GM12875 (cell line): ENCODE measurements around the gene PTK6.

Source experiments
- H3K4me3 ChIP-seq: one replicate; pipeline ENCODE4 v1.5.1; 2011; ENCODE audit warnings: low read depth, low read length, control low read depth
- CTCF ChIP-seq: IDR thresholded peaks from 2 replicates; pipeline ENCODE4 v1.5.1; 2011; ENCODE audit warnings: low read depth, mild to moderate bottlenecking, control low read depth, inconsistent platforms, low read length, moderate library complexity, borderline replicate concordance; ENCODE audit not compliant: insufficient read depth

PTK6 gene

DNA sequence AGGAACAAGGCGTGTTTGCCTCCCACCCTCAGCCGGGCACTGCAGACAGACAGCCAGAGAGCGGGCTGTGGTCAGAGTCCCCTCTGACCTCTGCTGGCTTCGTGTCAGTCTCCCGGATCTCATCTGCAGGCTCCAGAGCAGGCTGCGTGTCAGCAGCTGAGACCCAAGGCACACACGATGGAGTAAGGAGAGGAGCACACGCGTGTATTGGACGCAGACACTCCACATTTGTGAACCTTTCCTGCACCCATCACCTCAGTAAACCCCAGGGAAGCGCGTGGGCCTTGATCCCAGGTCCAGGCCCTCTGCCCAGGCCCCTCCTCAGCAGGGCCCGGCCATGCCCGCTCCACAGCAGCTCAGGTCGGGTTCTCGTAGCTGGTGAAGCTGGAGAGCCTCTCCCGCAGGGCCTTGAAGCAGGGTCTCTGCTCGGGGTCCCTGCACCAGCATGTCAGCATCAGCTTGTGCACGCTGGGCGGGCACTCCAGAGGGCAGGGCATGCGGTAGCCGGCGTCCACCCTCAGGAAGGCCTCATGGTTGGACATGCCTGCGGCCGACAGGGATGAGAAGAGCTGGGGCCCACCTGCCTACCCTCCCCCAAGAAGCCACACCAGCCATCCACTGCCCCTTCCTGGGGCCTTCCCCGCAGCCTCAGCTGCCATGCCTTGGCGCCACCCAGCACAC lies 7.9 kb downstream of the PTK6 start:
- no peak overlapping the region for H3K4me3 ChIP-seq
- TF ChIP-seq CTCF = no peak

DNA sequence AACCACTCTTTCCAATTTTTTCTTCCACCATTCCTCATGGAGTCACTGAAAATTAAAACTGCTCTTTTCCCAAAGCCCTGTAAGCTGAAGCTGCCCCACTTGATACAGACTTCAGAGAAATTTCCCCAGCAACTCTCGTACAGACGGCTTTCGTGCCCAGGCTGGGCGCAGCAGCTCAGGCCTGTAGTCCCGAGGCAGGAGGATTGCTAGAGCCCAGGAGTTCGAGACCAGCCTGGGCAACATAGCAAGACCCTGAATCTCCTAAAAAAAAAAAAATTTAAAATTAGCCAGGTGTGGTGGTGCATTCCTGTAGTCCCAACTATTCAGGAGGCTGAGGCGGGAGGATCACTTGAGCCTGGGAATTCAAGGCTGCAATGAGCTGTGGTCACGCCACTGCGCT lies 10.0 kb downstream of the PTK6 start:
- no peak for TF ChIP-seq CTCF
- H3K4me3 ChIP-seq = no peak overlapping the region

DNA sequence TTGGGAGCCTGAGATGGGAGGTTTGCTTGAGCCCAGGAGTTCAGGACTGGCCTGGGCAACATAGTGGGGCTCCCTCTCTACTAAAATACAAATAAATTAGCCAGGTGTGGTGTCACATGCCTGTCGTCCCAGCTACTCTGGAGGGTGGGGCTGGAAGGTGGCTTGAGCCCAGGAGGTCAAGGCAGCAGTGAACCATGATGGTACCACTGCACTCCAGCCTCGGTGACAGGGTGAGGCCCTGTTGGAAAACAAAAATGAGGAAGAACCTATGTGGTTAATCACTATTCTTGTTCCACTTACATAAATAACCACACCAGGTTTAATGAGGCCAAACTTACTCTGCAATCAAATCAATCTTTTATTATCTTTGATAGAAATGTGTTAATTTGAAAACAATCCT lies 11.2 kb downstream of the PTK6 start:
- TF ChIP-seq CTCF = no peak
- H3K4me3 ChIP-seq = no peak overlapping the region

- no peak overlapping the region for H3K4me3 ChIP-seq
- no peak for TF ChIP-seq CTCF
Observed at GRCh38 chr20:63525185-63525584, 12.0 kb downstream of the PTK6 start.

DNA sequence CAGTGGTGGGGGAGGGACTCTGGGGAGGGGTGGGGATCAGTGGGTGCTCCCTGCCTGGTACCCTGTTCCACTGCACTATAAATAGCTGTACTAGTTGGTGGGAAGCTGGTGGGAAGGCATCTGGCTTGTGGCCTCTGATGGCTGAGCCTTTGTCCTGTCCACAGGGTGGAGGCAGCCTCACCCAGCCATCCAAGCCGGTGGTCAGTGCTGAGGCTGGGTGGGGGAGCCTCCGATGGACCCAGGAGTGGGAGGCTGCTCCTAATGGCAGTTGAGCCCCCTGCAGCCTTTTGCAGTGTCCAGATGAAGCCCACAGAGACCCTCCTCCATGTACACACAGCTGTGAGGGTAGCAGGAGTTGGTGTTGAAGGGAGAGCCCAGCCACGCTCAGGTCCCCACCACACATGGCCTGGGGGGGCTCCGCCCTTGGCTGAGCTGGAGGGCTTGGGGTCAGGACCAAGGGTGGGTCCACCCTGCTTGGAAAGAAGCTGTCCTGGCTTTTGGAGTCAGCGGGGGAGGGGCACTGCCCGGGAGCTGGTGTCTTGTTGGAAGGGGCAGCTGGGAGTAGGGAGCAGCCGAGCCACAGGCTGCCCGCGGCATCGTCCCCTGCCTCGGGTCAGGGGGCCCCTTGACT lies 14.1 kb downstream of the PTK6 start:
- TF ChIP-seq CTCF = no peak
- no peak overlapping the region for H3K4me3 ChIP-seq

- no peak for TF ChIP-seq CTCF
- H3K4me3 ChIP-seq = no peak overlapping the region
Observed at GRCh38 chr20:63522091-63522868, 14.9 kb downstream of the PTK6 start.
